HepG2 (cell line): ENCODE results near the gene SERPINB1.

Experiments used
- CBX2 ChIP-seq, 2 experiments: fragments of 200-600 bp in 1 of 2; sonication (generic); formaldehyde crosslinking in 1 of 2; IDR thresholded peaks; 2 replicates each; pipeline versions ENCODE4 v1.7.0 to v1.8.1; 2018 to 2022; ENCODE audit warnings: low read depth in 2 of 2, low read length in 1 of 2, mild to moderate bottlenecking in 1 of 2, missing genetic modification reagents in 1 of 2
- CTCF ChIP-seq: sonication (generic); formaldehyde crosslinking; IDR thresholded peaks from 2 replicates; pipeline ENCODE4 v1.5.0; 2020; ENCODE audit warnings: mild to moderate bottlenecking, missing genetic modification reagents, moderate library complexity
- DNMT3B ChIP-seq: conservative IDR thresholded peaks from 2 replicates; pipeline ENCODE4 v1.6.1; 2016; ENCODE audit warnings: missing biosample characterization, control low read depth
- DR1 ChIP-seq: sonication (generic); formaldehyde crosslinking; IDR thresholded peaks from 2 replicates; pipeline ENCODE4 v1.8.0; 2021; ENCODE audit warnings: mild to moderate bottlenecking, missing genetic modification reagents, inconsistent platforms
- MAFG ChIP-seq: sonication (generic); formaldehyde crosslinking; IDR thresholded peaks from 2 replicates; pipeline ENCODE4 v1.5.1; 2020; ENCODE audit warnings: mild to moderate bottlenecking, missing genetic modification reagents
- POGZ ChIP-seq: sonication (generic); formaldehyde crosslinking; IDR thresholded peaks from 2 replicates; pipeline ENCODE4 v1.4.0; 2020; ENCODE audit warnings: mild to moderate bottlenecking, missing genetic modification reagents
- ZBTB26 ChIP-seq: IDR thresholded peaks from 2 replicates; pipeline ENCODE4 v1.6.1; 2016; ENCODE audit warnings: missing compliant biosample characterization, missing genetic modification reagents, borderline replicate concordance
- ZNF235 ChIP-seq: sonication (generic); formaldehyde crosslinking; IDR thresholded peaks from 2 replicates; pipeline ENCODE4 v1.8.1; 2023; ENCODE audit warnings: mild to moderate bottlenecking, missing genetic modification reagents, borderline replicate concordance
- ZNF431 ChIP-seq: sonication (generic); formaldehyde crosslinking; IDR thresholded peaks from 2 replicates; pipeline ENCODE4 v1.9.0; 2022; ENCODE audit warnings: missing genetic modification reagents, low read depth, mild to moderate bottlenecking, borderline replicate concordance
- ZNF496 ChIP-seq: sonication (generic); formaldehyde crosslinking; IDR thresholded peaks from 2 replicates; pipeline ENCODE4 v1.8.1; 2023; ENCODE audit warnings: mild to moderate bottlenecking, moderate library complexity, missing genetic modification reagents; ENCODE audit not compliant: insufficient replicate concordance
- ZNF768 ChIP-seq: sonication (generic); formaldehyde crosslinking; IDR thresholded peaks from 2 replicates; pipeline ENCODE4 v1.4.0; 2020; ENCODE audit warnings: missing genetic modification reagents
- ZSCAN20 ChIP-seq: sonication (generic); formaldehyde crosslinking; IDR thresholded peaks from 2 replicates; pipeline ENCODE4 v1.4.0; 2020; ENCODE audit warnings: missing genetic modification reagents, mild to moderate bottlenecking, borderline replicate concordance

GRCh38 chr6:2859185-2859700, 17.6 kb upstream of the SERPINB1 start:
- no peak for TF ChIP-seq CTCF
- no peak for TF ChIP-seq POGZ
- TF ChIP-seq ZNF496 = no peak
- no peak for TF ChIP-seq CBX2 (IDR thresholded peaks at IDR 0.05; ENCODE audit: low read depth, low read length)
- TF ChIP-seq CBX2 (CRISPR knock-in tag; IDR thresholded peaks at IDR 0.05; ENCODE audit: low read depth) = no peak
- TF ChIP-seq ZSCAN20 (CRISPR knock-in tag) = no peak
- TF ChIP-seq ZNF768 (CRISPR knock-in tag) = no peak
- no peak for TF ChIP-seq ZNF235
- TF ChIP-seq DR1 (CRISPR knock-in tag) = no peak
- no peak for TF ChIP-seq MAFG
- TF ChIP-seq ZNF431 (CRISPR knock-in tag) = no peak
- no peak for TF ChIP-seq DNMT3B (CRISPR knock-in tag)
- TF ChIP-seq ZBTB26 (CRISPR knock-in tag) = no peak
